Activated naive CD8-positive, alpha-beta T cell treated with anti-CD3 and anti-CD28 coated beads, Interleukin-2, amount 50 U/mL, for 16 hours (primary cell): ENCODE data around the gene POTEF.
"Not testable (repeated sequence)": the region's sequence is repeated elsewhere in the genome, so short reads cannot be mapped to it uniquely, and the experiment has no call there.

Source experiments
- DNase-seq: peaks from one replicate; pipeline ENCODE4 v3.0.0-alpha.2; 2020; ENCODE audit warnings: low read depth, low spot score

The POTEF gene

GRCh38 chr2:130152816-130153595 is 24.0 kb upstream of the POTEF start:
- no peak for DNase-seq

GRCh38 chr2:130152136-130152815 is 23.3 kb upstream of the POTEF start:
- DNase-seq, result not testable (repeated sequence)

DNA sequence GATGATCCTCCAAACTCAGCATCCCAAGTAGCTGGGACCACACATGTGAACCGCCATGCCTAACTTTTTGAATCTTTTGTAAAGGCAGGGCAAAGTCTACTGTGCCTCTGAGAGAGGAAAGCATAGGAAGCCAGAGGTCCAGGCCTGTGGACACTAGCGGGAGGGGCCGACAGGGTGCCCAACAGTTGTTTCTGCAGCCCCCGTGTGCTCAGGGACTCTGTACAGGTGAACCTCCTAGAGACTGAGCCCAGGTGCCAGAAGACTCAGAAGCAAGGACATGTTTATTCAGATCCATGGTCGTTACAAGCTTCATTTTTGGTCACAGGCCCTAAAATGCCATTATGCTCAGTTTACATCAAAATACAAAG is 22.1 kb upstream of the POTEF start:
- DNase-seq, result not testable (repeated sequence)

DNA sequence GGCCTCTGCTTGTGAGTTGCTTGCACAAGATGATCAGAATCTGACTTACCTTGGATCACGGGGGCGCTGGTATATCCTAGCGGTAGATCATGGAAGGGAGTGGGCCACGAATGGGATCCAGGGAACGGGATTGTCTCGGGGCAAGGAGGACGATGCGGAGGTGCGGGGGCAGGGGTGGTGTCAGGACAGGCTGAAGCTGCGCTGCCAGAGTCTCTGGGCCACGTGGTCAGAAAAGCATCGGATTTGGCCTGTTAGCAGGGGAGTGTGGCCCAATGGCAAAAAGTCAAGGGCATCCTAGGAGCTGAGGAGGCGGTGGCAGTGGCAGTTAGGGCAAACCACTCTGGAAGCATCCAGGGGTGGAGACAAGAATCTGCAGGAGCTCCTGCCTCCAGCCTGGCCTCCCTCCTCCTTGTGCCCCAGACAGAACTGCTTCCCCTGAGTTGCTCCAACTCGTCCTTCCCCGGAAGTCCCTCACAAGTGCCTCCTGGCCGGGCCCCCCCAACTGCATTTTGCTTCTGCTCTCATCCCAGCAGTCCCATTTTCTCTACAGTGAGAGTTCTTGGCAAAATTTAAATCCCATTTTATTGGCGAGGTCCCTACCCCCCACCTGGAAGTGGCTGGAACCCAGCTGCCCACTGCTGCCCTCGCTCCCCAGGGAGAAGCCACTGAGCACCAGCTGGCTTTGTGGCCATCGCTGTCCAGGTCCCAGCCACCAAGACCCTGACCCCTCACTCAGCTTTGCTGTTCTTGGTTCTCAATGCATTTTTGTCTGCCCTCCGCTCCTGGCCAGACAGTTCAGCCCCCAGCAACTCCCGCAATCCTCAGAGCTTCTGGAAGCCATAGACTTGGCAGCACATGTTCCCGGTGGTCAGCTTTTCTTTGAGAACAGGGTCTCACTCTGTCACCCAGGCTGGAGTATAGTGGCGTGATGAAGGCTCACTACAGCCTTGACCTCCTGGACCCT is 21.4 kb upstream of the POTEF start:
- DNase-seq, result no peak

DNA sequence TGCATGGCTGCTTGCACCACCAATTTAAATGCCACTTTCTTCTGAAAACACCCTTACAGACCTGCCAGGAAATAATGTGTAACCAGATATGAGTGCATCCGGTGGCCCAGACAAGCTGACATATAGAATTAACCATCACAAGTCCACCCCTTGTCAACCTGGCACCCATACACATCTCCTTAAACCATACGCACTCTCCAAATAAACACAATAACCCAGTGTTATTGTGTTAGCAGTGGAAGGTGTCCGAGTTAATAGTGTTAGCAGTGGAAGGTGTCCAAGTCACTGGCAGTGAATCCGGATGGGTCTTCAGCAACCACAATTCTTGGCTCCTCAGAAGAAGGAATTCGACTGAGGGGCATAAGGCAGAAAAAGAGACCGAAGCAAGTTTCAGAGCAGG is 19.5 kb upstream of the POTEF start:
- DNase-seq, result not testable (repeated sequence)

DNA sequence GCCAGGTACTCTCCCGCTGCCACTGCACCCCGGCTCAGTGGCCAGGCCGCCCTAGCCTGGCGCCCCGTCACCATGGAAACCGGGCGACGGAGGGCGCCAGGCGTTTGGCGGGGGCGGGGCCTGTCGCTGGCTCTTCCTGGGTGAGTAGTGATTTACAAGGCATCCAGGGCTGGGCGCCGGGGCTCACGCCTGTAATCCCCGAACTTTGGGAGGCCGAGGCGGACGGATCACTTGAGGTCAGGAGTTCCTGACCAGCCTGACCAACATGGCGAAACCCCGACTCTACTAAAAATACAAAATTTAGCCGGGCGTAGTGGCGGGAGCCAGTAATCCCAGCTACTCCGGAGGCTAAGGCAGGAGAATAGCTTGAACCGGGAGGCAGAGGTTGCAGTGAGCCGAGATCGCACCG is 16.0 kb upstream of the POTEF start, which contains the start of gene CCDC74B:
CCDC74B (minus strand) TSS at position 107 of the 409 bp plus-strand sequence. CDS start 116 bp downstream, outside the sequence.
- not testable (repeated sequence) for DNase-seq

- not testable (repeated sequence) for DNase-seq
These were observed 14.4 kb upstream of the POTEF start for GRCh38 chr2:130143266-130144039.

- not testable (repeated sequence) for DNase-seq
These were observed 13.6 kb upstream of the POTEF start for GRCh38 chr2:130142396-130143265.

DNA sequence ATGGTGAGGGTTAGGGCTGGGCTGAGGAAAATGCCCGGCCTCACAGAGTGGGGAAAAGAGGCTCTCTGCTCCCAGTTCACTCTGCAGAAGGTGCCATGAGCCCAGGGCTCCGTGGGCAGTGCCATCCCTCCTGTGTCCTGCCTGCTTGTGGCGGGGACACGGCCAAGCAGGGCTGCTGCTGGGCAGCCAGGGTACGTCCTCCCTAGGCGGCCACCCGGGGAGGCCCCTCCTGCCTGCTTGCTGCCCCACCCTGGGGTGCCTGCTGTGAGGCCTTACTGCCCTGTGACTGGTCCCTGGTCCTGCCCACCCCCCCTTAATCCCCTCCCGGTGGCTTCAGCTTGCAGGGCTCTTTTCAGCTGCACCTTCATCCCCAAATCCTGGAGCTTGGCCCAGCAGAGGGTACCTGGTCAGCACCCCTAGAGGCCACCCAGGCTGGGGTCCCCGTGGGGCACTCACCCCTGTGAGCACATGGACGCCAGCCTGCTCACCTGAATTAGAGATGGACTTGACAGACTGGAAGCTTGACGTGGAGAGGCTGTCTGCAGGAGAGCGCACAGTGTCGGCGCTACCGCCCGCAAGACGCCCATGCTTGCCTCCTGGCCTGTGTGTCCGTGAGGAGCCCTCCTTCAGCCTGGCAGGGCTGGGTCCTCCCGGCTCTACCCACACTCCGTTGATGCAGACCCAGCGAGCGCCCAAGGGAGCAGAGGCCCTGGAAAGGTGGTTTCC is 12.8 kb upstream of the POTEF start:
- not testable (repeated sequence) for DNase-seq

GRCh38 chr2:130141002-130141401 is 12.0 kb upstream of the POTEF start:
- DNase-seq, result not testable (repeated sequence)

DNA sequence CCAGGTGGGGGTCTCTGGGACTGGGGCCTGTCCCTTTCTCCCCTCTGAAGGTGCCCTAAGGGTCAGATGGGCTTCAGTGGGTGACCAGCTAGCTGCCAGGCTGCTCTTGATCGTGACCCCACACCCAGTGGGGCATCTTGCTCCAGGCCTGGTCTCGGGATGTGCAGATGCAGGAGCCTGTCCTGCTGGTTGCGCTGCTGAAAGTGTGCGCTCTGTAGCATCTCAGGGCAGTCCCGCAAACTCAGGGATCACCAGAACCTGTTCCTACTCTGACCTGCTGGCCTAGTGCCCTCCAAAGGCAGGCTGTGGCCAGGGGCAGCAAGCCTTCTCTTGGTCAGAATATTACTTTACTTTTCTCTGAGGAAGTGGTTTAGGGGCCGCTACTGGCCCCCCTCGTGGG is 11.5 kb upstream of the POTEF start:
- not testable (repeated sequence) for DNase-seq

DNA sequence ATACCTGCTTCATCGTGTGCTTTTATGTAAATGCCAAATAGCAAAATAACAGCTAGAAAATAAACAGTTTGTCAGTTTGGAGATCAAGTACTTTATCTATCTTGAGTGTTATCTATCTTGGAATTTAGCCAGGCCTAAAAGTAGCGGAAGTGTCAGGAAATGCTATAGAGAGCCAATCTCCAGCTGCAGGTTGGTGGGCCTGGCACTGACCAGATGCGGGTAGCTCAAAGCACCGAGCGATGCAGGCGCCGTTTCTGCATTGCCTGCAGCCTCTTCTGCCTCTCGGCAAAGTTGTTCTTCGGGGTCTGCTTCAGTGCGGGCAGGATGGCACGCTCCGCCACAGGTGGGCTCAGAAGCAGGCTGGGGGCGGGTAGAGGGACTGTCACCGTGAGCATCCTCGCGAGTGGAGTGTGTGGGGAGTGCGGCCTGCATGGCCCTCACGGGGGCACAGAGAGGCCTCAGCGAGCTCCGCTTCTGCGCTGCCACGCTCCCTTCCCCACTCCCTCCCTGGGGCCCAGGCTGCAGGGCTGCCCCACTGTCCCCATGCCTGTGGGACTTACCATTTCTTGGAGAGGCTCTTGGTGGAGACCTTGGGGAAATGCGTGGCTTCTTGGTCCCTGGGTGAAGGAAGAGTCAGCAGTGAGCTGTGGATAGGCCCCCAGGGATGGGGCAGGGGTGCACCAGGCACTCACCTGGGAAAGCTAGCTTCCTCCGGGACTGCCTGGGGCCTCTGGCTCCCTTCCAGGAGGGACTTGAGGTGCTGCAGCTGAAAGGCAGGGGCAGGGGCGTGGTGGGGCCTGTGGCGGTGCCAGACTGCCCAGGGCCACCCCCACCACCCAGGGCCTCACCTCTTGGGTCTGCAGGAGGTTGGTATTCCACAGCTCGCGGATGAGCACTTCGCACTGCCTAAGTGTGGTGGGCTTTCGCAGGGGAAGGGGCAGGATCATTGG is 10.6 kb upstream of the POTEF start:
- DNase-seq, result not testable (repeated sequence)

- DNase-seq, result not testable (repeated sequence)
These were observed 9.8 kb upstream of the POTEF start for GRCh38 chr2:130138841-130139251.

GRCh38 chr2:130138326-130138725 is 9.3 kb upstream of the POTEF start:
- DNase-seq, result not testable (repeated sequence)

DNA sequence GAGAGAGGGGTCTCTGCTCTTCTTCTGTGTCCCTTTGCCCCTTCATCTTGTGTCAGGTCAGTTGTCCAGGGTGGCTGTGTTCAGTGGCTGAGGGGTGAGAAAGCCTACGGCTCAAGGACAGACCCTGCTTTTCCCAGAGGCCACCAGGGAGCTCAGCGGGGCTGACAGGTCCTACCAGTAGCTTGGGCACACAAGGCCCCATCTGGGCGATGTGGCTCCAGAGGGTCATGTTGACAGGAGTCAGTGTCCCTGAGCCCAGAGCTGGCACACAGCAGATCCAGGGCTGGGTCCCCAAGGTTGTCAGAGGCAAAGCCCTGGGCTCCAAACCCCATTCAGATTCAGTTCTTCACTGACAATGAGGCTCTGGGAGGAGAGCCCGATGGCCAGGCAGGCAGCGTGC is 8.1 kb upstream of the POTEF start:
- DNase-seq, result not testable (repeated sequence)

- DNase-seq, result not testable (repeated sequence)
These were observed 7.5 kb upstream of the POTEF start for GRCh38 chr2:130136546-130136945.

GRCh38 chr2:130135692-130136541 is 6.9 kb upstream of the POTEF start:
- no peak for DNase-seq
